HL-60/S4 (cell line): ENCODE measurements around the gene DAB2IP.

ENCODE experiments used
- in situ Hi-C: fragments of 300-500 bp; cut with MboI; formaldehyde crosslinking; loops from 2 replicates; pipeline ENCODE4 v1.14.3; 2022; ENCODE audit warnings: low sequenced_read_pairs

DAB2IP gene

DNA sequence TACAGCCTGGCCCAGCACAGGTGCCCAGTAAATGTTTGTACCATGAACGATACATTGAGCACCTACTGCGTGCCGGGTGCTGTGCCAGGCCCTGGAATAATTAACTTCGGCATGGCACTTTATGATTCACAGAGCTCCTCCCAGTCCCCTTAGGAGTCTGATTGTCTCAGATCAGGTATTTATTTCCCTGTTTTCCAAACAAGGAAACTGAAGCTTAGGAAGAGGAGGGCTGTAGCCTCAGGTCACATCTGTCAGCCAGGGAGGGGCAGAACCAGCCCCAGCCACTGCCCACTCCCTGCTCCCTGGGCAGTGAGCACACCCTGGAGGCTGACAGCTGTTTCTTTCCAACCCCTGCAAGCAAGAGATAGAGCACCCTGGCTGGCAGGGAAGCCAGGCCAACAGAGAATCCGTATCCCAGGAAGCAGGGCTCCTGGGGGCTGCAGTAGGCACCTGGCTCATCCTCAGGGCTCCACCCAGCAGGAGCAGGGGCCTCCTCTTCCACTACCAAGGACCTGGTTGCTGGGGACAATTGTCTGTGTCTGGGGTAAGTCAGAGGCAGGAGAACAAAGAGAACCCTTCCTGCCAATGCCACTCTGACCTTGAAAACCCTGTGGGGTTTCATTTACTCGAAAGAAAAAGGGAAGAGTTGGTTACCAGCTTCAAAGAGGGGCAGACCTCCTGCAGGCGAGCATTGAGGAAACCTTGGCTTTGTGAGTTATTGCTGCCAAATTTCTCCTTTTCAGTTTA is 69.0 kb downstream of the DAB2IP start:
- in situ Hi-C loops = no loop called here

DNA sequence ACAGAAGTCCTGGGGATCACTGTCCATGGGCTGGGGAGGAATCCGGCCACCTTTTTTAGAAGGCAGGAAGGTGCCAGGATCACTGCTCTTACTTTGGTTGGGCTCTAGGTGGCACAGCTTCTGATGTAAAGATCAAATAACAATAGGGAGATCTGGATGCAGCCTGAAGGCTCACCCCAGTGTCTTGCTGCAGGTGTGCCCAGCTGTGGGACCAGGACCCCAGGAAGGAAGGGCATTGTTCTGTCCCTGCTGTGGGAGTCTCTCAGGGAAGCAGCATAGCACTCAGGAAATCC is 69.6 kb downstream of the DAB2IP start:
- in situ Hi-C loops = no loop called here

DNA sequence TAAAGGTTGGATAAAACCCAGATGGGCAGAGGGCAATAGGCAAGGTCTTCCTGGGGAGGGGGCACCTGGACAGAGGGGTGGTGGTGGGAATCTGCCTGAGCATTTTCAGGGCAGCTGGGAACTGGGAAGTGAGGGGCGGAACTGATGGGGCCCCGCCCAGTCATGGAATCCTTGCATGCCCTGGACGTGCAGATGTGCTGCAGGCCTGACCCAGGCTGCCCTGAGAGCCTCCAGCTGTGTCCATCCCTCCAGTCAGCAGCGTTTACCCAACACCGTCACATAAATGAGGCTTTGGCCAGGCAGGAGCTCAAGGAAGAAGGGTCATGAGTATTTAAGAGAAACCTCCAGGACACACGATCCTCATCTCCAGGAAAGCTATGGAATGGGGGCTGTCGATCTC is 70.3 kb downstream of the DAB2IP start:
- in situ Hi-C loops = no loop called here

DNA sequence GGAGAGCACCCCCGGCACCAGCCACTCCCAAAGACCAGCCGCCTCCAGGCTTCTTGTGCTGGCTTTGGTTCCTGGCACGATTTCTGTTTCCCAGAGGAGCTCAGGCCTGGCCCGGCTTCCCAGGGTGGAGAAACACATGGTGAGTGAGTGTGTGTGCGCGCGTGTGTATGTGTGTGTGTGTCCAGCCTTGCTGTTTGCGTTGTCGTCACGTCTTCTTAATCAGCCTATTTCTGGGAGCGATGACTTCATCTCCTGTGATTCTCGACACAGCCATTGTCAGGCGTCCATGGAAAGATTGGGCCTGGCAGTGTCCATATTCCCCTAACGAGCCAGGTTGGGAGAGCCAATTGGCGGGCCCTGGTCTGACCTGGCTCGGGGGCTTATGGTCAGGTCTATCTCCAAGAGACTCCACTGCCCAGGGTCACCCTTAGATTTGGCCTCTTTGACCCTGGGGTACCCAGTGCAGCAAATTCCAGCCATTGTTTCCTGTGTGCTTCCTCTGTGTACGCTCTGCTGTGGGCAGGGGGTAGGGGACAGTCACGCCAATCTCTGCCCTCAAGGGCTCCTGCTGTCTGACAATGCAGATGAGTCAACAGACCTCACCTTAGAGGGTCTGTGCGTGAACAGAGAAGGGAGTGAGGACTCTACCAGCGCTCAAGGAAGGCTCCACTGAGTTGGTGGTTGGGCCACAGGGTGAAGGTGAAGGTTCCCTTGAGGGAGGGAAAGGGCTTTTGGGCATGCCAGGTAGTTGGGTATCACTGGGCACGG is 73.8 kb downstream of the DAB2IP start:
- in situ Hi-C loops = no loop called here

DNA sequence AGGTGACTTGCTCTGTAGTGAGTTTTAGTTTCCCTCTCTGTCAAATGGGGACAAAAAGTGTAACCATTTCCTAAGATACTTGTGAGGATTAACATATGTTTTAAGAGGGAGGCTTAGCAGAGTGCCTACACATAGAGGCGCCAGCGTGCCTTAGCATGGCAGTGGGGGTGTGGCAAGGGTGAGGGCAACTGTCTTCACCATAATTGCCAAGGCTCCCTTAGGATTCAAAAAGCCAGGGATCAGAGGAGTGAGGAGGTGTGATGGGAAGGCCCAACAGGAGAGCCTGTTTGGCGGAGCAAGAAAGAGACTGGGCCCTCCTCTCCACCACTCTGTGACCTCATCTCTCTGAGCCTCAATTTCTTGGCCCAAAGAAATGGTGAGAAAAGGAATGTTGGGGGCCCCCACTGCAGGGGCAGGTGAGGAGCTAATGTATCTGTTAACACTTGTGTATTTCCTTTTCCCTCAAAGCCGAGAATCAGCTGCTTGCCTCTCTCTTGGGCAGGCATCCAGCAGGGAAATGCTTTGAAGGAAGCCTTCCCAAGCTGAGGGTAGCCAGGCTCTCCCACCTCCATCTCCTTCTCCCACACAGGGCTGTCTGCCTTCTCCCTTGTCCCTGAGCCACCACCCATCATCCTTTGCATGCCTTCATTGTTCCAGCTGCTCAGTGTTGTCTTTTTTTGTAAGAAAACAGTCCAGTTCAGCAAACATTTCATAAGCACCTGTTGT is 76.0 kb downstream of the DAB2IP start:
- in situ Hi-C loops = no loop called here

DNA sequence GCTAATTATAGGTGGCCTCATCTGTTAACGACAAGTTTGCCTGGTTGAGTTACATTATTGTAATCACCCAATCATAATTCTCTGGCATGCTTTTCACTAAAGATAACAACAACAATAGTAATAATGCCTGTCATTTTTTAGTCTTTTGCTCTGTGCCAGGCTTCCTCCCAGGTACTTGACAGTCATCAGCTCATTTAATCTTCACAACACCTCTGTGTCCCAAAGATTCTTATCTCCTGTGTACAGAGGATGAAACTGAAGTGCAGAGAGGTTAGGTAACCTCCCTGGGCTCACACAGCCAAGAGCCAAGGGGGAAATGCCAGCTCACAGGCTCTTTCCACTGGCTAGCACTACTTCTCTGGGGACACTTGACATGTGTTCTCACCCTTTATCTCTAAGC is 77.5 kb downstream of the DAB2IP start:
- in situ Hi-C loops = no loop called here

DNA sequence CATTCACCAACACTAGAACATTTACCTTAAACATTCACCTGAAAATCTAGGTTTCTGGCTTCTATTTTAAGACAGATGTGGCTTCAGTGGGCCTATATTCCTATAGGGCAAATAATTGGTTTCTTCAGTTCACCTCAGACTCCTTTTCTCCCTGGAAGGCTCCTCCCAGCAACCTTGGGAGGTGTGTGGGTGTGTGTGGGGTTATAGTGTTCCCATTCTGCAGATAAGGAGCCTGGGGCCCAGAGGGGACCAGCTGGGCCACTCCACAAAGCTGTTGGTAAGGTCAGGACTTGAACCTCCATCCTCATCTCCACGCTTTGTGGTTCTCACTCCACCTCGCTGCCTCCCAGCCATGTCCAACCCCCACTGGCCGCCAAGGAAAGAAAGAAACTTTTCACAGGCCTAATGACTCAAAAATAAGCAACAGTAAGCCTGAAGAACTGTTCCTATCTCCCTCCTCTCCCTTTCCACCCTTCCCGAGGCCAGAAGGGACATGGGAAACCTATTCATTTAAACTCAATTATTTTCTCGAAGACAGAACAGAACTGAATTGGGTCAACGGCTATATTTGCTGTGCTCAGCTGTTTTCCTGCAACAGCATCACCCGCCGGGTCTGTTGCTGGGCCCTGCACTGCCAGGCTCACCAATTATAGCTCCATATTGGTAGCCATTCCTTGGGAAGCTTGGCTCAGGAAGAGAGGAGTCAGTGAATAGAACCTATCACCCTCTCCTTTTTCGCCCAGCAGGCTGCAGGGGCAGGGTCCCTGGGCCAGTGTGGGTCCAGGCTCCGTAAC is 78.5 kb downstream of the DAB2IP start:
- in situ Hi-C loops = no loop called here

DNA sequence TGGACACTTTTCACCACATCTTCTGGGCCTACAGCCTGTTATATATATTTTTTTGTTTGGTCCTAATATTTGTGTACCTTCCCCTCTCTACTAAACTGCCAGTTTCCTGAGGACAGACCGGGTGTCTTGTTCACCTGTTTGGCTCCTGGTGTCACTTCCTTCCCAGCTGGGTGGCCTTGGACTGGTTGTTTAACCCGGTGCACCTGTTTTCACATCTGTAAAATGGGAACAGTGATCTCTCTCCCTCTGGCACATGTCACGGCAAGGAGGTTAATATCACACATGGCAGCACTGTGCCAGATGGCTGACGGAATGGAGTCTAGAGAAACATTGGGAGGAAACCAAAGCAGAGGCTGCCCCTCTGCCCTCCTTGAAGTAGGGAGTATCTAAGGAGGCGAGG is 79.7 kb downstream of the DAB2IP start:
- in situ Hi-C loops = no loop called here

DNA sequence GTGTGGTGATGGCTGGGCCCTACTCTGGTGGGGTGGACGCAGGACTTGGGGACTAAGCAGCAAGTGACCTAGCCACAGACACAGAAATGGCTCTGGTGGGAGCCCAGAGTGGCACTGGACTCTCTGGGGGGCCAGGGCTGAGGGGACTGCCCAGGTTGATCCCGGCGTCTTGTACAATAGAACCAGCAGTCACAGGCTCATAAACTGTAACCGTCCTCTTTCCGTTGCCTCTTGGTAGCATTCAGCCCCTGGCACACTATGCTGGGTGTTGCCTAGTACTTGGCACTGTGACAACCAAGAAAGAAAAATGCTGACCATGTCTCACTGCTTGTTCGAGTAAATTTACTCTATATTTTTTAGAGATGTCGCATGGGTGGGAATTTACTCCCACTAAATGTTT is 80.5 kb downstream of the DAB2IP start:
- in situ Hi-C loops = no loop called here

DNA sequence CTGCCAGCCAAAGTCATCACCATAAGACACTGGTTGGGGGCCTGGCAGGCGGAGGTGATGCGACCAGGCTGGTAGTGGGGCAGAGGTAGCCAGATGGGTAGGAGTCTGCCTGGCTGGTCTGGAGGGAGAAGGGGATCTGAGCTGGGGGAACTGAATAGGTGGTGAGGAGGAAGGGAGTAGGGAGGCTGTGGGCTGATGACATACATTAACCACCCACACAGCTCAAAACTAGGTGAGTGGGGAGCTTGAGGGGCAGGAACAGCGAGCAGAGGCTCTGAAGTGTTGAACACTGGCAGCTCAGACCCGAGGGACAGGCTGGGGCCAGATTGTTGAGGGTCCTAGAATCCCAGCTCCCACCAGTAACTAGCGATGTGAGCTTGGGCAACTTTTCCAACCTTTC is 81.0 kb downstream of the DAB2IP start:
- in situ Hi-C loops = no loop called here

DNA sequence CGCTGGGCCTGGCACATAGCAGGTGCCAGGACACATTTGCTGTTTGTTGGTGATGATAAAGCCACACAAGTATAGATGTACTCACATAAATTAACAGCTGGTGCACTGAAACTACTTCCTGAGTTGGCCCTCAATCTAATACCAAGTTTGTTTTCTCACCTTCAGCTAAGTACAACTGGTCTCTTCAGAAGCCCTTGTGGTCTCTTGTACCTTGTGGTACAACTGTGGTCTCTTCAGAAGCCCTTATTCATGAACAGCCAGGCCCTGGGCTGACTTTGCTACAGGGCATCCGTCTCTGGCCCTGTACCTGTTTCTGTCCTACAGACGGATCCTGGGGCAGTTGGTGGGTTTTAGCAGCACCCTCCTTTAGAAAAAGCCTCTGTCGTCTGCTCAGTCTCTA is 81.5 kb downstream of the DAB2IP start:
- in situ Hi-C loops = no loop called here

DNA sequence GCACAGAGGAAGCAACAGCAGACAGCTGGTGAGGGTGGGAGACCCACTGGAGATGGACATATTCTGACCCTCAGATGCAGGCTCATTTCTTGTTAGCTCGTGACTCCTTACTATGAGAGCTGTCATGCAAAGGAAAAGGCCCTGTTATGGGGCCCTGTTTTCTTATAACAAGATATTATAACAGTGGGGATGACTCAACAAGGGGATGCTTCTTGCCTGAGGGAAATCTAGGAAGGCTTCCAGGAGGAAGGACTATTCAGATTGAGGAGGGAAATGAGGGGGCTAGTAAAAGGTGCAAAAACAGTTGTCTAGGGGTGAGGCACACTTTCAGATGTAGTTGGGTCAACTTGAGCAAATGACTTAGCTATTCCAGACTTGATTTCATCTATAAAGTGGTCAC is 83.0 kb downstream of the DAB2IP start:
- in situ Hi-C loops = no loop called here

DNA sequence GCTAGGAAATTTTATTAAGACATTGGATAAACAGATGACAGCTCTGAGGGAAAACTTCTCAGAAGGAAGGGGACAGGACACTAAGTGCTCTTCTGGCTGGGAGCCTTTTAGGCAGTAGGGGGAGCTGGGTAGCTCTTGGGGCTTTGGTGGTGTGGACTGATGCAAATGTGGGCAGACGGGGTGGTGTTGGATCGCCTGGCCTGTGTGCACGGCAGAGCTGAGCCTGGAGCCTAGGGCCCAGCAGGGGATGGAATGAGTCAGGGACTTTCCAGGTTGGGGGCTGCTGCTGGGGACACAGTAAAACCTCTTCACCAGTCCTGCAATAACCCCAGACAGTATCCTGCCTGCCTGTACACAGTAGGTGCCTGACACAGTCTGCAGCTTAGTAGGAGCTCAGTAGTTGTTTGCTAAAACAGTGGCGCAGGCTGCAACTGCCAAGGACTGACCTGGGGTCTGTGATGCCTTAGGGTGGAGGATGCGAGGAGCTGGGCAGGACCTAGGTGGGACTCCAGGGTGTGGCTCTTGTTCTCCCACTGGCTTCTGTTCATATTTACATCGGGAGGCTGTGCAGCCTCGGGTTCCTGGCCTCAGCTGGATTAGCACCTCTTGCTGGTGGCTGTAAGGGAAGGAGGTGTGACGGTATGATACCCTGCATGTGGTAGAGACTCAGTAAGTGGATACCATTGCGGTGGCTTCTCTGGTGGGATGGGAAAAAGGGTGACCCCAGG is 83.8 kb downstream of the DAB2IP start:
- in situ Hi-C loops = no loop called here

DNA sequence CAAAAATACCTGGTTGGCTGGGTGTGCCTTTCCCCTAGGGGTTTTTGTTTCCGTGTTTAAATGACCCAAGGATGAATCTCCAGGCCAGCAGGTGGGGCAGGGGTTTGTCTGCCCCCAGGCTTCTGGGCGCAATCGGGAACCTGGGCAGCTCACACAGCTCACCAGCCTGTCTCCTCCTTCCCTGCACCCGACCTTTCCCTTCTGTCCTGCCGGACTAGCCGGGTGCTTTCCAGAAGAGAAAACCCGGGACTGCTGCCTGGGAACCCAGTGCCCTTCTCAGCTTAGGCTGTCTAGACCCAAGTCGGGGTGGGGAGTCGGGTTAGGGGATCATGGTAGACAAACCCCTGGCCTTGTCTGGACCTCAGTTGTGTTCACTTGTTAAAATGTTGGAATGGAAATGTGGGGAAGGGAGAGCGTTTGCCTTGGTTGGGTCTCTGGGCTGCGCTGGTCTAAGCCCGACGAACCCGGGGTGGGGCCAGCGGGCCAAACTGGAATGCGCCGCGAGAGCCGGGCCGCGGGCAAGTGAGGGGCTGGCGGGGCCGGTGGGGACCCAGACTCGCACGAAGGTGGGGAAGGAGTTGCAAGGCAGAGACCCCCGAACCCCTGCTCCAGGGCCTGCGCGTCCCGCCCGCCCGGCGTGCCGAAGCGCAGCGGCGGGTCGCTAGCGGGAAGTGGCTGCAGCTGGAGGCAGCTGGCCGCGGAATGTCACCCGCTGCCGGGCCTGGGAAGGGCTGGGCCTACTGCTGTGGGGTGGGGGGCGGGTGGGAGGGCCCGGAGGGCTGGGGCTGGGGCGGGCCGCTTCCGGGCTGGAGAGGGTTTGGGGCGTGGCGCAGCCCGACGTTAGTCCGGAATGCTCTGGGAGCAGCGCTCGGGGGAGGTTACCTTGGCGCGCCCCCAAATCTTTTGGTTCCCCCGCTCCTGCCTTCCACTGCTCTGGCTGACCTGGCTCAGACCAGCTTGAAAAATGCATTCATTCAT is 84.6 kb downstream of the DAB2IP start:
- in situ Hi-C loops = no loop called here

DNA sequence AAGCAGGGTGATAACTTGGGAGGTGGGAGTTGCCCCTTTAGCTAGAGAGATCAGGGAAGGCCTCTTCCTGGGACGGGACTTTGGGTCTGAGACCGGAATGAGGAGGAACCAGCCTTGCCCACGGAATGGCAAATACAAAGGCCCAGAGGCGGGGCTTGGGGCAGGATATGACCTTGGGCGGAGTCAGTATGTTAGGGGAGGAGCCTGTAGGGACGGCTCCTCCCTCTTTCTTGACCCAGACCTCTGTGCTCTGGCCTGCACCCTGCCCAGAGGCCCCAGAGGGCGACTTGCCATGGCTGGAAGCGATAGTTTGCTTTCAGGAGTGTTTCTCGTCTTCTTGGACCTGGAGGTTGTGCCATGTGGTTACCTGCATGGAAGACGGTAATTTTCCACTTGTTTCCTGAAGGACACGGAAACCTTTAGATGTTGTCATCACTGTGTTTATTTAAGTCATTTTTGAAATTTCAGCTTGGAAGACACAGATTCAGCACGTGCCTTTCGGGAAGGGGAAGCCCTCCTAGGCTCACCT is 85.6 kb downstream of the DAB2IP start:
- in situ Hi-C loops = no loop called here

DNA sequence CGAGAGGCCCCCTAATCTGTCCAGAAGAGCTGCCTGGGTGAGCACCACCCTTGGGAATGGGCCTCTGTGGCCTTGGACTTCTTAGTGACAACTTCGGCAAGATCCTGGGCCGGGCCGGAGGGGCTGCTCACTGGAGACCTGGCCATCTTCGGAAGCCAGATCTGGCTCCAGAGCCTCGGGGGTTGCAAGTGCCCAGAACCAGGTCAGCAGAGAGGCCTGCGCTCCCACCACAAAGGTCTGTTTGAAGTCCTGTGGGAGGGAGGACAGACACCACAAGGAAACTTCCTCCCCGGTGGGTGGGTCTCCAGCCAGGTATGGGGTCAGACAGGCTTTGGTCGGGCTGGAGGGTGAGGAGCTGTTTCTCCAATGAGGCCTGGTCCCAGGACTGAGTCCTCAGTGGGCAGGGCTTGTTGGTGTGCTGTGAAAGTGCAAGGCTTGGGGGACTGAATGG is 86.1 kb downstream of the DAB2IP start:
- in situ Hi-C loops = no loop called here

DNA sequence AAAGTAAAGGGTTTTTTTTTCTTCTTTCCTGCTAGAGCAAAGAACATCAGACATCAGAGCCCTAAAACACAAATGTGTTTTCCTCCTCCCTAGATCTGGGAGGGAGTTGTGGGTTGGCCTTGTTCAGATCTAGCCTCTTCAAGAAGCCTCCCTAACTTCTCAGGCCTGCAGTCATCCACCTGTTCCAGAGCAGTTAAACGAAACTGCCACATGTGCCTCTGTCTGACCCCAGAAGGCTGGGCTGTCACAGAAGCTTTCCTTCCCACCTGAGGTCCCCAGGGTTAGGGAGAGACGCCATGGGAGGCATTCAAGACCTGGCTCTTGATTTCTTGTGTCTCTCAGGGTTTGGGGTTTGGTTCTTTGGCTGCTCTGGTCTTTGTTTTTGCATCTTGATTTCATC is 87.0 kb downstream of the DAB2IP start:
- in situ Hi-C loops = no loop called here

DNA sequence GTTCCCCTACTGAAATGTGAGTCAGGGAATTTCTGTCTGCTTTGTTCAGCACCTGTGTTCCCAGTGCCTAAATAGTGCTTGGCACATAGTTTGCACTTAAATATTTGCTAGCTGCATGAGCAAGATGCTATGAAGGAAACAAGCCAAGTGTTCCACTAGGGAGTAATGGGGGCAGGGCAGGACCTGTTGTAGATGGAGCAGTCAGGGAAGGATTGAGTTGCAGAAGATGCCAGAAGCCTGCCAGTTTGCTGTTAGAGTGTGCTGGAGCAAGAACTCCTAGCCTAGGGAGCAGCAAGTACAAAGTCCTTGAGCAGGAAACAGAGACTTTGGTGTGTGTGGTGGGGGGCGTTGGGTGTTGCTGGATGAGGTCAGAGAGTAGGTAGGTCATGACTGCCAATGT is 87.5 kb downstream of the DAB2IP start:
- in situ Hi-C loops = no loop called here

DNA sequence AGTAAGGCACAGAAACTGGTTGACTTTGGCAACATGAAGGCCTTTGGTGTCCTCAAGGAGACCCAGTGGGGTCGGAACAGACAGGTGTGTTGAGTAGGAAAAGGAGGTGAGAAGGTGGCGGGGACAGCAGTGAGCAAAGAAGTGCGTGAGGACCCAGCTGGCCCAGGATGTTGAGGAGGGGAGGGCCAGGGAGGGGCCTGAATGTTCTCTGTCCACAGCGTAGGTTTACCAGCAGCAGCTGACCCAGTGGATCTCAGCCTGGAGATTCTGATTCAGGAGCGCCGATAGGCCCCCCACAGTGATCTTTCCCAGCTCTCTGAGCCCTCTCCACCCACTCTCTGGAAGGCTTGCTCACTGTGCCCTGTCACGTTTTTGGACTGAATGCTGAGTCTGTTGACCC is 88.5 kb downstream of the DAB2IP start:
- in situ Hi-C loops = no loop called here
